ENCODE results near the gene IL10RA.

- TF ChIP-seq CTCF (IDR thresholded peaks at IDR 0.05), result no peak
- no peak for TF ChIP-seq POLR2A (IDR thresholded peaks at IDR 0.05)
Measured at GRCh38 chr11:117978991-117979390, 7.2 kb upstream of the IL10RA start.

Measured in adrenal gland (tissue), 5 donors.